K562 (cell line): ENCODE data around the gene TSPAN32. TPM values are rescaled to one million over a fixed set of nuclear protein-coding genes. Genes with fewer than 3 reads are reported as not detected.

Experiments
- ATAC-seq: fragments of 200-7000 bp; cut with Tn5 transposase; 3 replicates; pipeline ENCODE4 v1.9.1; 2020; ENCODE audit warnings: moderate library complexity
- BruUV-seq: library from RNA; stranded (reverse); fragments of 400-500 nt; replicated peaks from 2 replicates; lab custom pipeline; 2021; lab: Mats Ljungman, UMichigan
- CTCF ChIA-PET: fragments of 300-600 bp; formaldehyde crosslinking; extraction: SDS; loops from one replicate; lab custom pipeline; 2021; ENCODE audit warnings: low intra/inter-chr PET ratio; lab: Yijun Ruan, JAX
- POLR2A ChIA-PET: fragments of 300-600, 350-650 bp; sonication (Branson Sonifier 250); formaldehyde crosslinking; extraction: SDS; loops from one replicate; lab custom pipeline; 2021; ENCODE audit warnings: antibody characterized with exemption, inconsistent platforms; lab: Yijun Ruan, JAX
- DNase-seq, 4 experiments: peaks; one replicate each; pipeline versions ENCODE4 v3.0.0 to v3.0.0-alpha.2; 2011 to 2018; ENCODE audit warnings: low spot score in 3 of 4, mixed read lengths in 3 of 4; ENCODE audit errors: extremely low read depth in 1 of 4
- FAIRE-seq: peaks from 2 replicates; lab custom pipeline; 2011; peaks lifted over from hg19 to GRCh38; lab: Jason Lieb, UNC
- H2AFZ ChIP-seq: 2 replicates; pipeline ENCODE4 v1.6.0; 2011; ENCODE audit warnings: low read depth, low read length, control low read depth, inconsistent platforms
- H3K27ac ChIP-seq: fragments of 200-600 bp; 3 replicates; pipeline ENCODE4 v1.8.0; 2011; ENCODE audit warnings: low read depth, mild to moderate bottlenecking, control low read depth, inconsistent platforms, low read length, moderate library complexity, mixed read lengths; ENCODE audit errors: extremely low read depth
- H3K27me3 ChIP-seq, 2 experiments: fragments of 300-600 bp in 1 of 2; 2 replicates in 1 of 2; 3 replicates in 1 of 2; pipeline versions ENCODE4 v1.6.0 to v1.8.0; 2011; ENCODE audit warnings: inconsistent platforms in 2 of 2, low read length in 2 of 2, mild to moderate bottlenecking in 1 of 2, mixed read lengths in 1 of 2, moderate library complexity in 1 of 2; ENCODE audit not compliant: control insufficient read depth in 2 of 2, insufficient read depth in 2 of 2
- H3K36me3 ChIP-seq: fragments of 300-600 bp; 3 replicates; pipeline ENCODE4 v1.8.0; 2011; ENCODE audit warnings: mild to moderate bottlenecking, low read length, inconsistent platforms; ENCODE audit not compliant: control insufficient read depth, insufficient read depth
- H3K4me1 ChIP-seq, 2 experiments: fragments of 200-600 bp in 1 of 2; replicated peaks in 1 of 2; 2 replicates in 1 of 2; 3 replicates in 1 of 2; pipeline versions ENCODE4 v1.5.1 to v1.8.0; 2011; ENCODE audit warnings: inconsistent platforms in 2 of 2, low read length in 2 of 2, mild to moderate bottlenecking in 1 of 2, mixed read lengths in 1 of 2, moderate library complexity in 1 of 2; ENCODE audit not compliant: control insufficient read depth in 2 of 2, insufficient read depth in 2 of 2
- H3K4me2 ChIP-seq: 2 replicates; pipeline ENCODE4 v1.6.1; 2011; ENCODE audit warnings: low read length, control low read depth, inconsistent platforms, mixed read lengths; ENCODE audit not compliant: insufficient read depth
- H3K4me3 ChIP-seq: fragments of 200-600 bp; sonication (generic), shearing (Covaris generic); 2 replicates; pipeline ENCODE4 v1.5.1; 2016; ENCODE audit warnings: control low read depth, inconsistent platforms
- H3K79me2 ChIP-seq: fragments of 200-600 bp; 3 replicates; pipeline ENCODE4 v1.8.0; 2011; ENCODE audit warnings: low read length, inconsistent platforms; ENCODE audit not compliant: control insufficient read depth, insufficient read depth
- H3K9ac ChIP-seq, 2 experiments: 2 replicates each; pipeline versions ENCODE4 v1.6.0 to v1.6.1; 2011; ENCODE audit warnings: low read depth in 2 of 2, low read length in 2 of 2, control low read depth in 1 of 2, inconsistent platforms in 1 of 2, mild to moderate bottlenecking in 1 of 2, mixed read lengths in 1 of 2; ENCODE audit not compliant: insufficient read depth in 1 of 2
- H3K9me1 ChIP-seq: one replicate; pipeline ENCODE4 v1.6.0; 2011; ENCODE audit warnings: inconsistent platforms, mild to moderate bottlenecking, low read length, moderate library complexity; ENCODE audit not compliant: control insufficient read depth, insufficient read depth
- H3K9me3 ChIP-seq: replicated peaks from 2 replicates; pipeline ENCODE4 v1.5.1; 2011; ENCODE audit warnings: low read depth, low read length, inconsistent platforms; ENCODE audit not compliant: control insufficient read depth, insufficient read depth
- H4K20me1 ChIP-seq: replicated peaks from 2 replicates; pipeline ENCODE4 v1.6.1; 2011; ENCODE audit warnings: low read length, inconsistent platforms, mixed read lengths; ENCODE audit not compliant: control insufficient read depth, insufficient read depth
- KLF6 ChIP-seq: fragments of 250-450 bp; sonication (Bioruptor Pico); IDR thresholded peaks from 2 replicates; pipeline ENCODE4 v1.4.0; 2020; ENCODE audit warnings: mild to moderate bottlenecking, moderate library complexity, borderline replicate concordance
- NFIX ChIP-seq: fragments of 250-450 bp; sonication (Bioruptor Pico); IDR thresholded peaks from 2 replicates; pipeline ENCODE4 v1.4.0; 2020; ENCODE audit warnings: low read depth, mild to moderate bottlenecking, moderate library complexity
- TEAD4 ChIP-seq, 2 experiments: sonication (generic) in 1 of 2; formaldehyde crosslinking in 1 of 2; IDR thresholded peaks; 2 replicates each; pipeline versions ENCODE4 v1.6.1 to v1.8.0; 2012 to 2022; ENCODE audit warnings: borderline replicate concordance in 1 of 2, inconsistent platforms in 1 of 2, low read length in 1 of 2, mild to moderate bottlenecking in 1 of 2, missing genetic modification reagents in 1 of 2
- ZNF224 ChIP-seq: sonication (generic); formaldehyde crosslinking; IDR thresholded peaks from 2 replicates; pipeline ENCODE4 v1.8.0; 2022; ENCODE audit warnings: mild to moderate bottlenecking, missing genetic modification reagents
- WGBS: fragments of 100-300 bp; shearing (Covaris generic); methylation state at CpG from one replicate; pipeline ENCODE4 v1.1.6; 2016; ENCODE audit warnings: low coverage, mixed read lengths; ENCODE audit not compliant: insufficient coverage; ENCODE audit errors: missing lambda C conversion rate; 5-methylcytosine and 5-hydroxymethylcytosine counted together
- in situ Hi-C: fragments of 300-500 bp; cut with MboI; formaldehyde crosslinking; loops from 4 replicates; pipeline ENCODE4 v1.15.0; 2018; ENCODE audit warnings: inconsistent platforms, mixed read lengths
- intact Hi-C: fragments of 100-400 bp; cut with micrococcal nuclease; formaldehyde crosslinking; loops from 2 replicates; pipeline ENCODE4 v1.14.2; 2022
- polyA plus RNA-seq, 8 experiments: library from polyadenylated mRNA; depleted of rRNA in 4 of 8; stranded (reverse) in 5 of 8; unstranded in 3 of 8; fragments of >200 nt; fragmentation: Nextera tagmentation in 2 of 8; fragmentation: Illumina TruSeq in 1 of 8; extraction: Ambion mirVana in 2 of 8; extraction: Trizol in 1 of 8; gene quantifications; 2 replicates each; pipeline versions ENCODE4 v1.2.1 to v1.2.3, GENCODE V29; 2011 to 2014; ENCODE audit warnings: inconsistent platforms in 1 of 8, missing spikeins in 1 of 8
- small RNA-seq: library from RNA; depleted of rRNA; stranded (forward); fragments of <200 nt; gene quantifications from one replicate; pipeline ENCODE3, GENCODE V24; 2014
- total RNA-seq, 7 experiments: library from RNA; depleted of rRNA in 6 of 7; stranded (reverse); fragments of >200 nt in 6 of 7; fragmentation: Illumina TruSeq in 2 of 7; extraction: Trizol in 2 of 7; gene quantifications; 2 replicates each; pipeline versions ENCODE4 v1.2.1 to v1.2.3, GENCODE V29; 2011 to 2021; ENCODE audit warnings: low replicate concordance in 1 of 7
- TF ChIP-seq, protein P1 (sequence below): sonication (generic); formaldehyde crosslinking; IDR thresholded peaks from 2 replicates; pipeline ENCODE4 v1.8.0; 2022; ENCODE audit warnings: mild to moderate bottlenecking, missing genetic modification reagents

Gene TSPAN32
- total and polyA plus RNA-seq, 9 of the 15 experiments (the other 6 are each of a cell fraction or from before 2014, with no cell fraction given) = 0.21 to 7.3 (median 2.6) TPM

GRCh38 chr11:2367266-2368160, 65.7 kb downstream of the TSPAN32 start:
- Histone ChIP-seq H3K4me2 (no peak overlapping the region), H3K9me1 (no peaks in the 10 kb centered on the region), H3K9ac (no peak overlapping the region; a peak in 1 of 4 replicates), H3K9me3 (no peaks in the 10 kb centered on the region), H3K4me3 (no peak overlapping the region), H3K4me1 (peaks cover 0 to 10% of the 10 kb centered on the region in 2 experiments; a peak in 2 of 5 replicates), H3K27ac (no peak overlapping the region), H3K36me3 (no peaks in the 10 kb centered on the region), H3K27me3 (peaks cover 5 to 52% of the 10 kb centered on the region in 2 experiments; a peak in 4 of 5 replicates), H4K20me1 (peaks cover 21% of the 10 kb centered on the region), H2AFZ (no peak overlapping the region), H3K79me2 (no peaks in the 10 kb centered on the region)
- CTCF ChIA-PET = no interaction called here
- BruUV-seq = no TSS peak
- TF ChIP-seq TEAD4 (IDR thresholded peaks at IDR 0.05; ENCODE audit: low read length) (no peak), TEAD4 (CRISPR knock-in tag; IDR thresholded peaks at IDR 0.05; ENCODE audit: borderline replicate concordance) (no peak), KLF6 (no peak), NFIX (CRISPR knock-in tag) (no peak), ZNF224 (CRISPR knock-in tag) (no peak)
- TF ChIP-seq, protein P1, sequence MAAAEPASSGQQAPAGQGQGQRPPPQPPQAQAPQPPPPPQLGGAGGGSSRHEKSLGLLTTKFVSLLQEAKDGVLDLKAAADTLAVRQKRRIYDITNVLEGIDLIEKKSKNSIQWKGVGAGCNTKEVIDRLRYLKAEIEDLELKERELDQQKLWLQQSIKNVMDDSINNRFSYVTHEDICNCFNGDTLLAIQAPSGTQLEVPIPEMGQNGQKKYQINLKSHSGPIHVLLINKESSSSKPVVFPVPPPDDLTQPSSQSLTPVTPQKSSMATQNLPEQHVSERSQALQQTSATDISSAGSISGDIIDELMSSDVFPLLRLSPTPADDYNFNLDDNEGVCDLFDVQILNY (CRISPR knock-in tag) = no peak
- WGBS = 10% methylated on average over 14 of the region's 17 CpGs
- DNase-seq (no peak), FAIRE-seq (no peak), ATAC-seq (no peak)
- POLR2A ChIA-PET = interaction anchor here (1.9 to 2.0 kb wide), 2 partner anchors 10 to 33 kb away, joined by 7 to 11 read pairs; partner anchors contain the start of genes CD81 and TSSC4
- in situ Hi-C loops = no loop called here
- intact Hi-C loops = no loop called here

Small RNA genes within 50 kb of the gene (small RNA-seq; reads per million reads assigned to genes)
- not detected for gene RNU6-878P

Other genes with a start within 250 kb of the TSPAN32 start
Only the 7 nearest of the 9 such genes appear.
- gene INS, start 140.8 kb upstream of the TSPAN32 start, total RNA-seq (2014; rRNA removed) = not detected in 2 replicates
- gene INS, start 140.8 kb upstream of the TSPAN32 start, total RNA-seq (2014; rRNA removed; fragmentation: Illumina TruSeq; extraction: Trizol) = not detected in 2 replicates
- gene INS, start 140.8 kb upstream of the TSPAN32 start, total RNA-seq (2015; rRNA removed; fragmentation: Illumina TruSeq; extraction: Trizol) = not detected in 2 replicates
- gene INS, start 140.8 kb upstream of the TSPAN32 start, total RNA-seq (2021) = not detected in 2 replicates
- gene INS, start 140.8 kb upstream of the TSPAN32 start, polyA plus RNA-seq (2011; rRNA removed) = not detected in 2 replicates
- gene INS, start 140.8 kb upstream of the TSPAN32 start, polyA plus RNA-seq (2014; fragmentation: Illumina TruSeq; extraction: Trizol) = not detected in 2 replicates
- not detected for gene INS, start 140.8 kb upstream of the TSPAN32 start, polyA plus RNA-seq (2014; fragmentation: Nextera tagmentation; extraction: Ambion mirVana)
- not detected in 2 replicates for gene INS, start 140.8 kb upstream of the TSPAN32 start, polyA plus RNA-seq (2014; rRNA removed)
- gene TH, start 130.2 kb upstream of the TSPAN32 start, total RNA-seq (2014; rRNA removed) = not detected in 2 replicates
- not detected in 2 replicates for gene TH, start 130.2 kb upstream of the TSPAN32 start, total RNA-seq (2014; rRNA removed; fragmentation: Illumina TruSeq; extraction: Trizol)
- not detected in 2 replicates for gene TH, start 130.2 kb upstream of the TSPAN32 start, total RNA-seq (2015; rRNA removed; fragmentation: Illumina TruSeq; extraction: Trizol)
- not detected in 2 replicates for gene TH, start 130.2 kb upstream of the TSPAN32 start, total RNA-seq (2021)
- not detected in 2 replicates for gene TH, start 130.2 kb upstream of the TSPAN32 start, polyA plus RNA-seq (2011; rRNA removed)
- gene TH, start 130.2 kb upstream of the TSPAN32 start, polyA plus RNA-seq (2014; fragmentation: Illumina TruSeq; extraction: Trizol) = not detected in 2 replicates
- not detected for gene TH, start 130.2 kb upstream of the TSPAN32 start, polyA plus RNA-seq (2014; fragmentation: Nextera tagmentation; extraction: Ambion mirVana)
- gene TH, start 130.2 kb upstream of the TSPAN32 start, polyA plus RNA-seq (2014; rRNA removed) = not detected in 2 replicates
- 1.4 and 1.7 TPM in 2 replicates for gene ASCL2, start 31.4 kb upstream of the TSPAN32 start, total RNA-seq (2014; rRNA removed)
- 0.11 TPM in 1 of 2 replicates, not detected in the other for gene ASCL2, start 31.4 kb upstream of the TSPAN32 start, total RNA-seq (2014; rRNA removed; fragmentation: Illumina TruSeq; extraction: Trizol)
- 0.36 and 0.53 TPM in 2 replicates for gene ASCL2, start 31.4 kb upstream of the TSPAN32 start, total RNA-seq (2015; rRNA removed; fragmentation: Illumina TruSeq; extraction: Trizol)
- gene ASCL2, start 31.4 kb upstream of the TSPAN32 start, total RNA-seq (2021) = 1.1 and 1.2 TPM in 2 replicates
- gene ASCL2, start 31.4 kb upstream of the TSPAN32 start, polyA plus RNA-seq (2011; rRNA removed) = 0.07 and 0.15 TPM in 2 replicates
- gene ASCL2, start 31.4 kb upstream of the TSPAN32 start, polyA plus RNA-seq (2014; fragmentation: Illumina TruSeq; extraction: Trizol) = 0.12 and 0.26 TPM in 2 replicates
- not detected for gene ASCL2, start 31.4 kb upstream of the TSPAN32 start, polyA plus RNA-seq (2014; fragmentation: Nextera tagmentation; extraction: Ambion mirVana)
- gene ASCL2, start 31.4 kb upstream of the TSPAN32 start, polyA plus RNA-seq (2014; rRNA removed) = 0.76 and 1.4 TPM in 2 replicates
- gene C11orf21, start 95 bp upstream of the TSPAN32 start, total RNA-seq (2014; rRNA removed) = 1.3 and 2.0 TPM in 2 replicates
- 0.64 and 0.65 TPM in 2 replicates for gene C11orf21, start 95 bp upstream of the TSPAN32 start, total RNA-seq (2014; rRNA removed; fragmentation: Illumina TruSeq; extraction: Trizol)
- 2.3 and 2.5 TPM in 2 replicates for gene C11orf21, start 95 bp upstream of the TSPAN32 start, total RNA-seq (2015; rRNA removed; fragmentation: Illumina TruSeq; extraction: Trizol)
- 2.1 and 2.6 TPM in 2 replicates for gene C11orf21, start 95 bp upstream of the TSPAN32 start, total RNA-seq (2021)
- 1.2 and 2.1 TPM in 2 replicates for gene C11orf21, start 95 bp upstream of the TSPAN32 start, polyA plus RNA-seq (2011; rRNA removed)
- gene C11orf21, start 95 bp upstream of the TSPAN32 start, polyA plus RNA-seq (2014; fragmentation: Illumina TruSeq; extraction: Trizol) = 1.0 and 1.3 TPM in 2 replicates
- under 1 TPM; 0.10 to 0.15 TPM for gene C11orf21, start 95 bp upstream of the TSPAN32 start, polyA plus RNA-seq (2014; fragmentation: Nextera tagmentation; extraction: Ambion mirVana)
- gene C11orf21, start 95 bp upstream of the TSPAN32 start, polyA plus RNA-seq (2014; rRNA removed) = 2.0 and 2.1 TPM in 2 replicates
- gene CD81, start 75.3 kb downstream of the TSPAN32 start, total RNA-seq (2014; rRNA removed) = 43.3 and 67.2 TPM in 2 replicates
- 37.4 and 60.2 TPM in 2 replicates for gene CD81, start 75.3 kb downstream of the TSPAN32 start, total RNA-seq (2014; rRNA removed; fragmentation: Illumina TruSeq; extraction: Trizol)
- gene CD81, start 75.3 kb downstream of the TSPAN32 start, total RNA-seq (2015; rRNA removed; fragmentation: Illumina TruSeq; extraction: Trizol) = 61.7 and 64.8 TPM in 2 replicates
- gene CD81, start 75.3 kb downstream of the TSPAN32 start, total RNA-seq (2021) = 181 and 189 TPM in 2 replicates
- 76.9 and 103 TPM in 2 replicates for gene CD81, start 75.3 kb downstream of the TSPAN32 start, polyA plus RNA-seq (2011; rRNA removed)
- gene CD81, start 75.3 kb downstream of the TSPAN32 start, polyA plus RNA-seq (2014; fragmentation: Illumina TruSeq; extraction: Trizol) = 163 and 169 TPM in 2 replicates
- gene CD81, start 75.3 kb downstream of the TSPAN32 start, polyA plus RNA-seq (2014; fragmentation: Nextera tagmentation; extraction: Ambion mirVana) = 1 to 10 TPM; 2.4 to 7.0 TPM
- gene CD81, start 75.3 kb downstream of the TSPAN32 start, polyA plus RNA-seq (2014; rRNA removed) = 105 and 114 TPM in 2 replicates
- gene TSSC4, start 98.7 kb downstream of the TSPAN32 start, total RNA-seq (2014; rRNA removed) = 53.4 and 63.9 TPM in 2 replicates
- gene TSSC4, start 98.7 kb downstream of the TSPAN32 start, total RNA-seq (2014; rRNA removed; fragmentation: Illumina TruSeq; extraction: Trizol) = 3.7 and 4.7 TPM in 2 replicates
- gene TSSC4, start 98.7 kb downstream of the TSPAN32 start, total RNA-seq (2015; rRNA removed; fragmentation: Illumina TruSeq; extraction: Trizol) = 35.3 and 35.5 TPM in 2 replicates
- gene TSSC4, start 98.7 kb downstream of the TSPAN32 start, total RNA-seq (2021) = 49.0 and 54.2 TPM in 2 replicates
- gene TSSC4, start 98.7 kb downstream of the TSPAN32 start, polyA plus RNA-seq (2011; rRNA removed) = 11.0 and 16.2 TPM in 2 replicates
- 6.2 and 22.8 TPM in 2 replicates for gene TSSC4, start 98.7 kb downstream of the TSPAN32 start, polyA plus RNA-seq (2014; fragmentation: Illumina TruSeq; extraction: Trizol)
- gene TSSC4, start 98.7 kb downstream of the TSPAN32 start, polyA plus RNA-seq (2014; fragmentation: Nextera tagmentation; extraction: Ambion mirVana) = 1 to 10 TPM in 1 of 2 experiments, under 1 TPM in 1; 0.41 to 2.8 TPM
- 29.1 and 32.5 TPM in 2 replicates for gene TSSC4, start 98.7 kb downstream of the TSPAN32 start, polyA plus RNA-seq (2014; rRNA removed)
- gene TRPM5, start 142.5 kb downstream of the TSPAN32 start, total RNA-seq (2014; rRNA removed) = not detected in 2 replicates
- not detected in 2 replicates for gene TRPM5, start 142.5 kb downstream of the TSPAN32 start, total RNA-seq (2014; rRNA removed; fragmentation: Illumina TruSeq; extraction: Trizol)
- not detected in 2 replicates for gene TRPM5, start 142.5 kb downstream of the TSPAN32 start, total RNA-seq (2015; rRNA removed; fragmentation: Illumina TruSeq; extraction: Trizol)
- not detected in 2 replicates for gene TRPM5, start 142.5 kb downstream of the TSPAN32 start, total RNA-seq (2021)
- gene TRPM5, start 142.5 kb downstream of the TSPAN32 start, polyA plus RNA-seq (2011; rRNA removed) = not detected in 2 replicates
- gene TRPM5, start 142.5 kb downstream of the TSPAN32 start, polyA plus RNA-seq (2014; fragmentation: Illumina TruSeq; extraction: Trizol) = not detected in 2 replicates
- gene TRPM5, start 142.5 kb downstream of the TSPAN32 start, polyA plus RNA-seq (2014; fragmentation: Nextera tagmentation; extraction: Ambion mirVana) = not detected
- not detected in 2 replicates for gene TRPM5, start 142.5 kb downstream of the TSPAN32 start, polyA plus RNA-seq (2014; rRNA removed)